Stimulated activated CD4-positive, alpha-beta T cell treated with anti-CD3 and anti-CD28 coated beads, TNF-alpha, amount 100 ng/mL, for 48 hours (primary cell): ENCODE results near the gene PCNX1.

Source experiments
- DNase-seq, 3 donors: peaks; one replicate each; pipeline ENCODE4 v3.0.0-alpha.2; 2020; ENCODE audit warnings: low read depth in 3 of 3

Gene PCNX1

GRCh38 chr14:71071042-71071441 is 163.8 kb downstream of the PCNX1 start:
- DNase-seq = no peak

DNA sequence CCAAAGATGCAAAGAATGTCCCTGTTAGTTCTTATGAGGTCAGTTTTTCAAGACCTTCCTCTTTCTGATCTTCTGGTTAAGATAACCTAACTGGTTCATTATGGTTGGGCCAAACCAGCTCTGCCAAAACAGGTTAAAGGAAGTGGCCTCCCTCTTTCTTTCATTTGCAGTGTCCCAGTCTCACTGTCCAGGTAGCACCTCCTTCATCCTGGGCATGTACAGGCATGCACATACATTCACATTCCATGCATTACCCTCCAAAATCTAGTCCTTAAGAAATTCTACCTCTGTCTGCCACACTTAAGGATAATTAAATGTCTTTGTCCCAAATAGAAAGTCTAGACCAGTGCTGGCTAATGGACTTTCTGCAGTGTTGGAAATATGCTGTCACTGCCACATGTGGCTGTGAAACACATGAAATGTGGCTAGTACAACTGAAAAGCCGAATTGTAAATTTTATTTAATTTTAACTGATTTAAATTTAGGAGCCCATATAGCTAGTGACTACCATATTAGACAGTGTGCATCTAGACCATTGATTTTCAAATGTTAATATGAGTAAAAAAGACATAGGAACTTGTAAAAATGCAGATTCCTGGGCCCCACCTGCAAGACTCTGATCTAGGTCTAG is 169.3 kb downstream of the PCNX1 start:
- DNase-seq = no peak

DNA sequence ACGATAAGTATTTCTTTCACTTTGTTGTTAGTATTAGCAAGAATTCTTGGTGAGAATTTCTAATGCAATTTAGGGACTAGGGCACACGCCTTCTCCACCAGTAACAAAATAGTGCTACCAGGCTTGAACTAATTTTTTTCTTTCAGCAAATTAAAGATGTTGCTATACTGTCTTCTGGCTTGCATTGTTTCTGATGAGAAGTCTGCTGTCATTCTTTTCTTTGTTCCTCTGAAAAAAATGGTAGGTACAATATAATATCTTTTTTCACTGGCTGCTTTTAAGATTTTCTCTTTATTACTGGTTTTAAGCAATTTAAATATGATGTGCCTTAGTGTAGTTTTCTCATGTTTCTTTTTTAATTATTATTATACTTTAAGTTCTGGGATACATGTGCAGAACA is 171.2 kb downstream of the PCNX1 start:
- DNase-seq = no peak

DNA sequence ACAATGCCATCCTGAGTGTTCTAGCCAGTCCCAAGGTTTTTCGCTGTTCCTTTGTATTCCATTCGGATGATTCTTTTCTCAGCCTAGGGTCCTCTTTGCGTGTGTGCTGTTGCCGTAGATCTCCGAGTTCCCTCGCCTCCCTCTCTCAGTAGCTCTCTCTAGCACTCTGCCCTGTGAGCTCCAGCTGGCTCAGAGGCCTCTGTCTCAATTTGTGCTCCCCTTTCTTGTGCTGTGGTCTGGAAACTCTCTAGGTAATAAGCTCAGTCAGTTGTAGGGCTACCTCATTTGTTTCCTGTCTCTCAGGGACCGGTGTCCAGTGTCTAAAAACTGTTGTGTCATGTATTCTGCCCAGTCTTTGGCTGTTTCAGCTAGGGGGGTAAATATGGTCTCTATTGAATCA is 179.3 kb downstream of the PCNX1 start:
- no peak for DNase-seq

DNA sequence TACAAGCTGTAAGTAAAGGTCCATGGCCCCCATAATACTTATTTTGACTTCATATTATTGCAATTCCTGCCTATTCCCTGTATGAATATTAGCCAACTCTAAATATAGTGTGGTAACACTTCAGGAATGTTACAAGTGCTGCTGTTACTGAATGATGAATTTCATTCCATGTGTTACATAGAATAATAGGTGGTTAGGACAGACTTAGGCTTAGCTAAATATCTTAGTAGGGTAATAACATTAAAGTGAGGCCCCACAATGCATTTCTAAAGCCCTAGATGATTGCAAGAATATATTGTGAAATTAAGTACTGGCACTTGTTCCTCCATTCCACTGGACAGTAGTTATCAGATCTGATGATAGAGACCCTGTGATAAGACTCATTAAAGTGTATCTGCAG is 182.7 kb downstream of the PCNX1 start:
- no peak for DNase-seq

- DNase-seq = no peak
Measured at GRCh38 chr14:71094722-71095121, 187.5 kb downstream of the PCNX1 start.

DNA sequence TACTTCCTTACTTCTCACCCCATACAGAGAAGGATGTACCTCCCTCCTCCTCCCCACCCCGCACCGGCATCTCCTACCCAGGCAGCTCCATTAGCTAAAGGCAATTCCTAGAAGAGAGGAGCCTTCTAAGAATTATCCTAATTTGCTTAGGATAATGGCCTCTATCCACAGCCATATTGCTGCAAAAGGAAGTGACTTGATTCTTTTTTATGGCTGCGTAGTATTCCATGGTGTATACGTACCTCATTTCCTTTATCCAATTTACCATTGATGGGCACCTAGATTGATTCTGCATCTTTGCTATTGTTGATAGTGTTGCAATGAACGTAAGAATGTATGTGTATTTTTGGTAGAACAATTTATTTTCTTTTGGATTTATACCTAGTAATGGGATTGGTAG is 189.7 kb downstream of the PCNX1 start:
- DNase-seq = no peak

- peak in 1 of 3 donors; percentile 30 for DNase-seq
Measured at GRCh38 chr14:71103662-71104484, 196.6 kb downstream of the PCNX1 start.

GRCh38 chr14:71105177-71105576 is 197.9 kb downstream of the PCNX1 start:
- DNase-seq = no peak

DNA sequence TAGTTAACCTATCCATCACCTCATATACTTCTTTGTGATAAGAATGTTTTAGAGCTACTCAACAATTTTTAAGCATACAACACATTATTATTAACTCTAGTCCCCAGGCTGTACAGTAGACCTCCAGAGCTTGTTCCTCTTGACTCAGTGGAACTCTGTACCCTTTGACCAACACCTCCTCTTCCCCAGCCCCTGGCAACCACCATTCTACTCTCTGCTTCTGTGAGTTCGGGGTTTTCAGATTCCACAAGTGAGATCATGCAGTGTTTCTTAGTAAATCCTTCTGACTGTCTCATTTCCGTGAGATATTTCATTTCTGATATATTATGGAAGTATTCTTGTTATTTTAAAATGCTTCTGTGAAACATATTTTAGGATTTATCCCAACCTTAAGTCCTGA is 200.7 kb downstream of the PCNX1 start:
- DNase-seq = no peak

- DNase-seq = no peak
Measured at GRCh38 chr14:71108398-71109119, 201.3 kb downstream of the PCNX1 start.

DNA sequence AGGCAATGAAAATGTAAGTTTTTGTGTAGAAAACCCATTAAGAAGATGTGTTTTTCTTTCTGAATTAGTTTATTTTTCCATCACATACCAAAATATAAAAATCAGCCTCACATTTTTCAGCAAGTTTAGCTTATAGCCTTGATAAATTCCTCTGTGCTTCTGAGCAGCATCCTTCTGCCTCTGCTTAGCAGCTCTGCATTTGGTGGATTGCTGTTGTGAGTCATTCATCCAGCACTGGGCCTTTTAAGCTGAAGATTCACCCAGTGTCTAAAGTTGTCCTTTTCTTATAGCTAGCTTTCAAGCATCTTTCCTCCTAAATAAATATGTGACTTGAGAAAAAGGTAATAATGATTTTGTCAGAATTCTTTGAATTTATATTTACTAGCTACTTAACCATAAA is 206.1 kb downstream of the PCNX1 start:
- DNase-seq = no peak

DNA sequence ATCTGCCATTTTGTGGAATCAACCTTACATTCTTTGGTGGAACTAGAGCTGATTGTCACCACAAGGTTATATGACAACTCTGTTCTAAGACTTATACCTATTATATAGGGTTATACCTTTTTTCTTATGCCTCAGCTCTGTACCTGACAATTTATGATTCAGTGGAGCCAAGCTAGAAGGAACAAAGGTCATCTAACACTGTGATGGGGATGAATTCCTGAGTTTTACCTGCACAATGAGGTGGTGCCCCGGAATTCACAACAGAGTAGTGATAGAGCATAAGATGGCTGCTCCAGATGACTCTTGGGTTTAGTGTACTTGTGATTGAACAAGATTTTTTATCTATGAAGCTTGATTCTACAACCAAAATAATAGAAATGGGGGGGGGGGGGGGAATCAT is 207.3 kb downstream of the PCNX1 start:
- no peak for DNase-seq

- DNase-seq = no peak
Measured at GRCh38 chr14:71115306-71115705, 208.0 kb downstream of the PCNX1 start.

DNA sequence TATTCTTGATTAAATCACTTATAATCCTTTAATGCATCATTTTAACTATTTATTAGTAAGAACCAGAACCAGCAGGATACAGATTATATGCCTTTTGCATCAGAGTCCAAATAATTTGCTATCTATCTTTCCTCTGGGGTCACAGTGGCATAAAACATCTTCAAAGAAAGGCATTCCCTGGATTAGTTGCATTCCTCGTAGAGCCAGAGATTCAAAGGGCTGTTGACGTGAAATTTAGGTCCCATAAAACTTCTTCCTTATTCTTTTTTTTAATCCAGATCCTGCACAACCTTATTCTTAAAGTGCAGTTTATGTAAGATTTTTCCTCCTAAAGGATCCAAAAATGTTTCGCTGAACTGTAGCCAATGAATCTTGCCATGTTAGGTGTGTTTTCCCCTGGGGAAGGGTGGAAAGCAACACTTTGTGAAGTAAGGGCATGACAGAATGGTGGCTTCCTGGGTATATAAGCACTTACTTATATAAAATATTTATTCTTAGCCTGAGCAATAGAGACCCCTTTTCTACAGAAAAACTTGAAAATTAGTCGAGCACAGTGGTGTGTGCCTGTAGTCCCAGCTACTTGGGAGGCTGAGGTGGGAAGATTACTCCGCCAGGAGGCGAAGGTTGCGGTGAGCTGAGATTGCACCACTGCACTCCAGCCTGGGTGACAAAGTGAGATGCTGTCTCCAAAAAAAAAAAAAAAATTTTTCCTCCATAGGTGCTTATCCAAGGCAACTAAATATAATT is 208.7 kb downstream of the PCNX1 start:
- DNase-seq = no peak

DNA sequence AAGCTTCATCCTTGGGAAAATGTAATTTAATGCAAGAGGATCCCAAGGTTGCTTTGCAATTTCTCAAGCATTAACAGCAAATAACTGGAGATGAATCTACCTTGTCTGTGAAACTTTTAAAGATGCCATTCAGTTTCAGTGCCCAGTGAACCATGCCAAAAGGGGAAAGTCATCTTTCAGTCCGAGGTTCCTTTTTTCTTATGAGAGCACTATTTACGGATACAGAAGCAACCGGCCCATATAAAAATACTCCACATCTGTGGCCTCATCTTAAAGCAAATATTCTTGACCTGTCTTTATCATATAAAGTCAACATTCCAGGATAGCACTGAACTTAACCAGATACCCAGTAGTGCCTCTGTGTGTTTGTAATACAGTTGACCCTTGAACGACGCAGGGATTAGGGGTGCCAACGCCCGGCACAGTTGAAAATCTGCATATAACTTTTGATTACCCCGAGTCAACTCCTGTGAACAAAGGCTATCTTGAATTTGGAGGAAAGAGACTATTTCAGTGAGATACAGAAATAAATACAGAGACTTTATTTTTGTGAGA is 209.4 kb downstream of the PCNX1 start:
- no peak for DNase-seq

DNA sequence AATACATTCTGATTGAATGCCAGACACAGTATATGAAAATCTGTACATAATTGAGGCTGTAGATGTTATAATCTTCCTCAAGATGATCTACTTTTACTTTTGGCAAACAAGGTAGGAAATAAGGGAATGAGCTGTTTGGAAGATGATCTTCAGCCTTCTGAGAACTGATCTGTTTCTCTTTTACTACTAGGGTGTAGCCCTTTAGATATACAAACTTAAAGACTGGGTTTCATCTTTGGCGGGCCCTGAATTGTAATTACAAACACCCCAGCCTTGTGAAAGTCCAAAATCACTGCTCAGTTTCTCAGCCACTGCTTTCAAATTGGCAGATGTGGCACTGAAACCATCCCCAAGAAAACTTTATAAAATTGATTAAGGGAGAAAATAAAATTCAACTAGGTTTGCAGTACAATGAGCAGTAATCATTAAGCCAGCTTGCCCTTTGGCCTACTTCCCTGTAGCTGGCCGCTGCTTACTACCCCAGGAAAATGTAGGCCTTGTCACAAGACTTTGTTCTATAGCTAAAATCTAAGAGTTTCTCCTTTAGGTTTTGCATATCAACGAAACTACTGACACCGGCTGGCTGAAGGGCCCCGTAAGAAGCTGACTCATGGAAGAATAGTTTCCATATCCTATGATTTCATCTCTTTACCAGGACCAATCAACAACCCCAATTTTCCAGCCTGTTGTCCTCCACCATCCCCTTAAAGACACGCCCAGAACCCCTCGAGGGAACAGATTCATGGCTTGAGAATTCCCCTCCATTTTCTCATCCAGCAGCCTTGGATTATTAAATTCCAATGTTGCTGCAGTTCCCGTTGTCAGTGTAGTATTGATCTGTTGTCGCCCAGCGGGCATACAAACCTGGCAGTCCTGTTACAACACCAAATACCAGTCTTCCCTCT is 210.8 kb downstream of the PCNX1 start:
- no peak for DNase-seq

- DNase-seq = no peak
Measured at GRCh38 chr14:71119075-71119474, 211.8 kb downstream of the PCNX1 start.

- DNase-seq = no peak
Measured at GRCh38 chr14:71119832-71120231, 212.6 kb downstream of the PCNX1 start.

DNA sequence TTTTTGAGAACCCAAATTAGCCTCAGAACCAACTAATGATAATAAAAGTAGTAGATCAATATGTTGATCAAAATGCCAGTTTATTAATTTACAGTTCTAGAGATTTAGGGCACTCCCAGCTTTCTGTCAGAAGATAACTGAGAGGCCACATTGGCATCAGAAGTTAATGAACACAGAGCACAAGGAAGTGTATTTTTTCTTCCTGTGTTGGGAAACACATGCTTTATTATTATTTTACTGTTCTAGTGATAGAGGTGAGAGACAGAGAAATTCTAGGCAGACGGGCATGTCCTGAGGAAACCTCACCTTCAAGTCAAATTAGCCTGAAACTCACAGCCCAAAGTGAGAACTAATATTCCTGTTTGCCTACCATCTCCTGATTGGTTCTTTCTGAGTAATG is 213.7 kb downstream of the PCNX1 start:
- no peak for DNase-seq

DNA sequence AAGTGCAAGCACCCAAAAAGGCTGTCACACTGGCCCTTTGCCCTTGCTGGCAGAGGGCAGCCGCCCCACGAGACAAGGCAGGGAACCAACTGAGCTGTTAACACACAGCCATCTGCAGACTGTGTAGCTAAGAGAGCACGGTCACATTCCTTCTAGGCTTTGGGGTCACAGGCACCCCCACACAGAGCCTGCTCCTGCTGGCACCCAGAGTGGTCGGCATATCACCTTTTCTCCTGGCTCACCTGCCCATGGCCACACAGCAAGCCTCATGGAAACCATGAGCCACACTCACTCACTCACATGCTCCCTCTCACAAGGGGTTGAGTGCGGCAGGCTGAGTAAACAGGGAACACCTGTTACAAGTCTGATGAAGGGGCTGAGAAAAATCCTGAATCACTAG is 214.5 kb downstream of the PCNX1 start:
- no peak for DNase-seq
